NAMALWA (cell line): ENCODE measurements around the gene CHCHD6.

ENCODE experiments used
- DNase-seq: peaks from one replicate; pipeline ENCODE4 v3.0.0-alpha.2; 2015; ENCODE audit warnings: low spot score

CHCHD6 gene

DNA sequence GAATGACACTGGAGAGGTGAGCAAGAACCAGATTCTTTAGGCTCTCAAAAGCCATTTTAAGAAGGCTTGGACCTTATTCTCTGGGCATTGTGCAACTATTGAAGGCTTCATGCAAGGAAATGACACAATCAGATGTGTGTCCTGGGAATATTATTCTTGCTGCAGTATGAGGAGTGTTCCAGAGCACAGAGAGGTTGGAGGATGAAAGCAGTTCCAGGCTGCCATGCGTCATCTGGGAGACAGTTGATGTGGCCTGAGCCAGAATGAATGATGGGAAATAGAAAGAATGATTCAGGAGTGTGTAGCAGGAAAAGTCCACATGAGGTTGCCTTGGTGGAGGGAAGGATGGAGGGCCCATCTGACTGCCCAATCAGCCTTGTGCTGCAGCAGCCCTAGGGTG is 123.1 kb downstream of the CHCHD6 start:
- no peak for DNase-seq

GRCh38 chr3:126828306-126828705 is 124.3 kb downstream of the CHCHD6 start:
- no peak for DNase-seq

GRCh38 chr3:126832933-126833332 is 128.9 kb downstream of the CHCHD6 start:
- no peak for DNase-seq

DNA sequence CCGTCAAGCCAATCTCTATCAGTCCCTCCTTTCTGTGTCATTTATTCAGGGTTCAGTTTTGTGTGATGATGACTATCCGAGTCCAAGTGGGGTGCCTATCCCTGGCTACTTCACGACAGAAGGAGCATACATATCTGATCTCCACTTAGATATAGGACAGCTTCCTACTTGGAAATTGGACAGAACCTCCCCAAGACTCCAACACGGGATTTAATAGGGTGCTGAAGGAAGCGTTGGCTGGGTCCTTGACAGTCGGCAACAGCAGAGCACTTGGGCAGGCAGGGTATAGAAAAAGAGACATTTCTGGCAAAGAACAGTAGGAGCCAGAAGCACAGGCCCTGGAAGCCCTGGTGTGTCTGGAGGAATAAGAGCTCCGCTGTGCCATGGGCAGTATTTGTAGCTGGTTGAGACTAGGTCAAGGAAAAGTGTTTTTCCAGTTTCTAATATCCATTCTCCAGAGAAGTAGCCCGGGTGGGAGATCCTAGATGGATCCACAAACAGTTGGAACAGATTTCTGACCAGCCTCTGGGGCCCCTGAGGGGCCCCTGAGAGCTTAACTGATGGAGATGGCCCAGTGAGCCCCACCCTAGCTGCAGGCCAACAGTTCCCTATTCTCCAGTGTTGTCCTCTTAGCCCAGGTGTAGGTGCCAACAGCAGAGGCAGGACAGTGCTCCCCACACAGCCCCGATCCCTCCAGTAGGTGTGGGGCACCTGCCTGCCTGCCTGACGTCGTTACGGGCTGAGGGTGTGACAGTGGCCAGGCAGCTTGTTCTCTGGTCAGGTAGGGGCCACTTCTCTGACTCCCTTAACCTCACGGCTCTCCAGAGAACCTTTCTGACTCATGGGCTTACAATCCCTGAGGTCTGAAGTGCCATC is 130.8 kb downstream of the CHCHD6 start:
- no peak for DNase-seq

DNA sequence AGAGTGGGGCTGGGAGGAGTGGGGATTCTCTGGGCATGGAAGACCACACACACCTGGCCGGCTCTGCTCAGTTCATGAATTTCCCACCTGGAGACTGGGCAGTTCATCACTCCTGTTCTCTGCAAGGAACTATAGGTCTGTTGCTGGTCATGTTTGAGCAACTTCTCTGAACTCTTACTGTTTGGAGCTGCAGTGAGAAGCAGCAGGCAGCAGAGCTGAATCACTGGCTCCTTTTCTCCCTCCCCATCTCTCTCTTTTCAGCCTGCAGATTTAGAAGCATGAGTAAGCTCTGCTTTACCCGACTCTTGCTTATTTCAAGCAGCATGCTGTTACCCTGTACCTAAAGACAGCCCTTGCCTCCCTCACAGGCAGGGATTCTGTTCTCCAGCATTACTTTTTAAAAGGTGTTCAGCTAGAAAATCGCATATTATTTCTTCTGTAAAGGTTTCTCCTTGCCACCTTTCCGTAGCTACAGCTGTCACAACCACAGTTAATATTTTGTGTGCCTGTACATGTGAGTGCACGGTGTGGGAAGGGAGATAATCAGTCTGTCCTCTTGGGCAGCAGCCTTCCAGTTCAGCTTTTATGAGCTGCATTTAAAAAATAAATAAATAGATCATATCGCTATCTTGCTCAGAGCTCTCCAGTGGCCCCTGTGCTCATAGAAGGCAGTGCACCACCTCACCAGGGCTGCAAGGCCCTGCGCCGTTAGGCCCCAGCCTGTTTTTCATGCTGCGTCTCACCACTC is 131.6 kb downstream of the CHCHD6 start:
- DNase-seq, result no peak

GRCh38 chr3:126836220-126836860 is 132.3 kb downstream of the CHCHD6 start:
- no peak for DNase-seq

DNA sequence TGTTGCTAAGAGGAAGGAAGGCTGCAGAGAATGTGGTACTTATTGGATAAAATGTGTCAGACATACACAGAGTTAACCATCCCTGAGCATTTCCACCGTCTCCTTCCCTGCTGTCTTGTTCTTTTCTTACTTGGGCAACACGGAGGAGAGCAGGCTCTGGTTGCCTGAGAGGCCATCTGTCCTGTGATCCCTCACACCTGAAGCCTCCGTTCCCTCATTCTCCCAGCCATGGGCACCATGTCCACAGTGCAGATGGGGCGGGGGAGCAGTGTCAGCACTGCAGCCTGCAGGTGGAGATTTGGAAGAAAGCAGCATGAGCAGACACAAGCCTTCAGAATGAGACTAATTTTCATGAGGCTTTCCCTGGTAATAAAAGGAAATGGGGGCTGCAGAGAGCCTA is 133.7 kb downstream of the CHCHD6 start:
- no peak for DNase-seq

- no peak for DNase-seq
Measured at GRCh38 chr3:126845920-126846715, 142.1 kb downstream of the CHCHD6 start.

GRCh38 chr3:126847061-126847460 is 143.0 kb downstream of the CHCHD6 start:
- no peak for DNase-seq

DNA sequence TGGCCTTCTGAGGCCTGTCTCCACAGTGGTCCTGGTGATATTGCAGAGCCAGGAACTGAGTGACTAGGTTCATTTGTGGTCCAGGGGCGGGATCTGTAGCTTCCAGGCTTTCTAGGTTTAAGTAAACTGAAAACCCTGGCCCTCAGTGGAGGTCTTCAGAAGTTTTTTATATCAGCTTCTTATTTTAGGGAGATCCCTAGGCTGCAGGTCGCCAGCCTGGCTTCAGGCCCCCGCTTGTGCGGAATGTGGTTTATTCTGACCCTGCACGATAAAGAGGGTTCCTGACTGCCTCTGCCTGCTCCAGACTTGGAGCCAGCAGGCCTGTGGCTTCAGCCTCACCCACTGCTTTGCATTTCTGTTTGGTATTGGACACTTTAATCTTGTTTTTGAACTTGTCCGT is 145.0 kb downstream of the CHCHD6 start:
- no peak for DNase-seq

- no peak for DNase-seq
Measured at GRCh38 chr3:126849768-126850167, 145.7 kb downstream of the CHCHD6 start.

DNA sequence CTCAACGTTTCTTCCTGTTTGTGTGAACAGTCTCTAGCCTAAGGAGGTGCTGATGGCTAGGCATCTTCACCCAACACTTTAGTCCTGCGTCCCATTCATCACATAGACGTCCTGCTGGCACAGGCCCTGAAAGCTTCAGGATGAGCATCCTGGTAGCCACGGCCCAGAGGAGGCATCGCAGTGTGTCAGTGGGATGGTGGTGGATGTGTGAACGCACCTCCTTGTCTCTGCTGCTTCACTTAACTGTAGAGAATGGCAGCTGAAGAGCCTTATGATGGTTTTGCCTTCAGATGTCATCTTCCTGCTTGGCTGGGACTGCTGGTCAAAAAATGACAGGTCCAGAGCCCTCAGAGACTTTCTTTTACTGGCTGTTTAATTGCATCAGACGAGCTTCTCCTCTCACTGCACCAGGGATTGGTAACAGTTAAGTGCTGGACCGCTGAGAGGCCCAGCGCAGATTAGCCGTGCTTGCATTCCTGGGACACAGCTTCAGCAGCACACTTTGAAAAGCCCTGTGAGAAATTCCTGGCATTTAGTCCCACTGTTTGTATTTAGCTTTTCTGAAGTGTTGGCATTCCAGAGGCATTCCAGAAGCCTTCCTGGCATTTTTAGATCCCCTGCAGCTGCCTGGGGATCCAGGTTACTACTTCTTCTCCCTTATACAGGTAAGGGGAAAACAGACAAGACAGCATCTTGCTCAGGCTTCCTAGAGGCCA is 146.5 kb downstream of the CHCHD6 start:
- DNase-seq, result no peak

- DNase-seq, result no peak
Measured at GRCh38 chr3:126851382-126851781, 147.3 kb downstream of the CHCHD6 start.

- DNase-seq, result no peak
Measured at GRCh38 chr3:126851934-126852333, 147.9 kb downstream of the CHCHD6 start.

DNA sequence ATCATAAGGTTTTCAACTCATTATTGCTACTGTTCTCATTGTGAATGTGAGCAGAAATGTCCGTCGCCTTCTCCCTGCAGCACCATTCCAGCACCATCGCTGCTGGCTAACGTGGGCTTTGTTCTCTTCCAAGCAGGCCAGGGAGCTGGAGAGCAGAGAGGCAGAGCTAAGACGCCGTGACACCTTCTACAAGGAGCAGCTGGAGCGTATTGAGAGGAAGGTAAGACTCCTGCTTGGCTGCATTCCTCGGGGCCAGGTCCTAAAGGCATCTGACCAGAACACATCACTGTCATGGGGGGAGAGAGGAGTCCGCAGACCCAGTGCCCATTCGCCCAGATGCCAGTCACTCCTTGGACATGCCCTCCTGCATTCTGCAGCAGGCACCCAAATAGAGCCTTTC is 148.5 kb downstream of the CHCHD6 start:
- DNase-seq, result no peak

DNA sequence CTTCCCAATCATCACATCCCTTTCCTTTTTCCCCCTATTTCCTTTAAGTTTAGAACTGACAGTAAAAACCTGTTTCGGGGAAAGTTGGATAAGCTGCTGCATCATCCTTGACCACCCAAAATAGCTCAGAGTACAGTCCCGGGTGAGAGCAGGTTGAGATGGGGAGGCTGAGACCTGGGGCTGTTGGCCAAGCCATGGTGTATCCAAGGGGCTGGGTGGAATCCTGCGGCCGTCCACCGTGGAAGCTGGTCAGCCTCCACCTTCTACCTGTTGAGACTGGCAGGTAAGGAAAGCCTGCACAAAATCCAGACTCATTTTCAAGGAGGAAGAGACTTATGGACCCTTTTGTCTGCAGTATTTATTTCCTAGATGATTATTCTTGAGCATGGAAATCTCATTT is 150.6 kb downstream of the CHCHD6 start:
- DNase-seq, result no peak

- no peak for DNase-seq
Measured at GRCh38 chr3:126855374-126855773, 151.3 kb downstream of the CHCHD6 start.

- no peak for DNase-seq
Measured at GRCh38 chr3:126857928-126858327, 153.9 kb downstream of the CHCHD6 start.

DNA sequence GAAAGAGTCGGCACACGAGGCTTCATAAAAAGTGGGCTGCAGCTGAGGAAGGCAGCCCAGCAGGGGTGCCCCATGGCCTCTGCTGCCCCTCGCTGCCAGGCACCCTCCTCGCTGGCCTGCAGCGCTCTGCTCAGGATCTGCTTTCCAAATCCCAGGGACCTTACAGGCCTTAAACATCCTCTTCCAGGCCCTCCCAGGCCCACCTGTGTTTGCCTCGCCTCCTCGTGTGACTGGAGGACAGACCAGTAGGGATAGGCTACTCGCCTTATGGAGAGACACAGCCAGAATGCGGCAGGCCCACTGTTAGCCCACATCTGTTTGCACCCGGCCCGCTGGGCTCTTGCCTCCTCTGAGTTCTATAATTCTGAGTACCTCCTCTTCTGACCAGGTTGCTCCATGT is 154.4 kb downstream of the CHCHD6 start:
- DNase-seq, result no peak

GRCh38 chr3:126858887-126859286 is 154.8 kb downstream of the CHCHD6 start:
- DNase-seq, result no peak
